Measurements from ENCODE around the gene KLHL18.
"Not testable (repeated sequence)": the region's sequence is repeated elsewhere in the genome, so short reads cannot be mapped to it uniquely, and the experiment has no call there.

The KLHL18 gene

GRCh38 chr3:47251689-47252088, 31.1 kb upstream of the KLHL18 start:
- Histone ChIP-seq H3K4me1 (ENCODE audit: control insufficient read depth, insufficient read depth, low read length, poor library complexity, severe bottlenecking) (no peaks in the 10 kb centered on the region), H3K27me3 (replicated peaks; ENCODE audit: control insufficient read depth, insufficient read depth, low read length, poor library complexity, severe bottlenecking) (no peaks in the 10 kb centered on the region), H3K9me3 (ENCODE audit: control insufficient read depth, low read length) (no peaks in the 10 kb centered on the region), H3K36me3 (ENCODE audit: control insufficient read depth, insufficient read depth, low read length) (no peaks in the 10 kb centered on the region), H3K4me3 (ENCODE audit: insufficient read depth, low read depth, low read length, poor library complexity, severe bottlenecking) (no peak overlapping the region), H3K27ac (ENCODE audit: insufficient read depth, low read length, poor library complexity, severe bottlenecking) (no peak overlapping the region)
- no peak for DNase-seq

GRCh38 chr3:47256331-47256730, 26.4 kb upstream of the KLHL18 start:
- not testable (repeated sequence) for H3K27ac ChIP-seq (ENCODE audit: insufficient read depth, low read length, poor library complexity, severe bottlenecking); H3K36me3 ChIP-seq (ENCODE audit: control insufficient read depth, insufficient read depth, low read length); H3K4me1 ChIP-seq (ENCODE audit: control insufficient read depth, insufficient read depth, low read length, poor library complexity, severe bottlenecking)

GRCh38 chr3:47259114-47259513, 23.6 kb upstream of the KLHL18 start:
- Histone ChIP-seq H3K27ac (ENCODE audit: insufficient read depth, low read length, poor library complexity, severe bottlenecking) (no peak overlapping the region), H3K36me3 (ENCODE audit: control insufficient read depth, insufficient read depth, low read length) (no peaks in the 10 kb centered on the region), H3K27me3 (replicated peaks; ENCODE audit: control insufficient read depth, insufficient read depth, low read length, poor library complexity, severe bottlenecking) (no peaks in the 10 kb centered on the region), H3K4me3 (ENCODE audit: insufficient read depth, low read depth, low read length, poor library complexity, severe bottlenecking) (no peak overlapping the region), H3K9me3 (ENCODE audit: control insufficient read depth, low read length) (no peaks in the 10 kb centered on the region), H3K4me1 (ENCODE audit: control insufficient read depth, insufficient read depth, low read length, poor library complexity, severe bottlenecking) (no peaks in the 10 kb centered on the region)
- DNase-seq, result no peak

More at GRCh38 chr3:47256331-47256730, 26.4 kb upstream of the KLHL18 start:
- not testable (repeated sequence) for H3K4me3 ChIP-seq (ENCODE audit: insufficient read depth, low read depth, low read length, poor library complexity, severe bottlenecking); H3K27me3 ChIP-seq (replicated peaks; ENCODE audit: control insufficient read depth, insufficient read depth, low read length, poor library complexity, severe bottlenecking); H3K9me3 ChIP-seq (ENCODE audit: control insufficient read depth, low read length); DNase-seq

- H3K4me3 ChIP-seq (ENCODE audit: insufficient read depth, low read depth, low read length, poor library complexity, severe bottlenecking), result no peak overlapping the region
- no peak for DNase-seq
- H3K27ac ChIP-seq (ENCODE audit: insufficient read depth, low read length, poor library complexity, severe bottlenecking), result no peak overlapping the region
- no peaks in the 10 kb centered on the region for H3K27me3 ChIP-seq (replicated peaks; ENCODE audit: control insufficient read depth, insufficient read depth, low read length, poor library complexity, severe bottlenecking)
- H3K36me3 ChIP-seq (ENCODE audit: control insufficient read depth, insufficient read depth, low read length), result no peaks in the 10 kb centered on the region
- no peaks in the 10 kb centered on the region for H3K9me3 ChIP-seq (ENCODE audit: control insufficient read depth, low read length)
- H3K4me1 ChIP-seq (ENCODE audit: control insufficient read depth, insufficient read depth, low read length, poor library complexity, severe bottlenecking), result no peaks in the 10 kb centered on the region
These were observed 22.1 kb upstream of the KLHL18 start for GRCh38 chr3:47260605-47261004.

- H3K27ac ChIP-seq (ENCODE audit: insufficient read depth, low read length, poor library complexity, severe bottlenecking), result no peak overlapping the region
- H3K4me3 ChIP-seq (ENCODE audit: insufficient read depth, low read depth, low read length, poor library complexity, severe bottlenecking), result no peak overlapping the region
- no peaks in the 10 kb centered on the region for H3K36me3 ChIP-seq (ENCODE audit: control insufficient read depth, insufficient read depth, low read length)
- DNase-seq, result no peak
- H3K27me3 ChIP-seq (replicated peaks; ENCODE audit: control insufficient read depth, insufficient read depth, low read length, poor library complexity, severe bottlenecking), result no peaks in the 10 kb centered on the region
- no peaks in the 10 kb centered on the region for H3K9me3 ChIP-seq (ENCODE audit: control insufficient read depth, low read length)
- no peaks in the 10 kb centered on the region for H3K4me1 ChIP-seq (ENCODE audit: control insufficient read depth, insufficient read depth, low read length, poor library complexity, severe bottlenecking)
These were observed 21.4 kb upstream of the KLHL18 start for GRCh38 chr3:47261301-47261700.

- Histone ChIP-seq H3K27ac (ENCODE audit: insufficient read depth, low read length, poor library complexity, severe bottlenecking) (no peak overlapping the region), H3K27me3 (replicated peaks; ENCODE audit: control insufficient read depth, insufficient read depth, low read length, poor library complexity, severe bottlenecking) (no peaks in the 10 kb centered on the region), H3K36me3 (ENCODE audit: control insufficient read depth, insufficient read depth, low read length) (no peaks in the 10 kb centered on the region), H3K9me3 (ENCODE audit: control insufficient read depth, low read length) (no peaks in the 10 kb centered on the region), H3K4me3 (ENCODE audit: insufficient read depth, low read depth, low read length, poor library complexity, severe bottlenecking) (no peak overlapping the region), H3K4me1 (ENCODE audit: control insufficient read depth, insufficient read depth, low read length, poor library complexity, severe bottlenecking) (no peaks in the 10 kb centered on the region)
- DNase-seq, result no peak
These were observed 17.7 kb upstream of the KLHL18 start for GRCh38 chr3:47265008-47265407.

- Histone ChIP-seq H3K9me3 (ENCODE audit: control insufficient read depth, low read length) (no peaks in the 10 kb centered on the region), H3K36me3 (ENCODE audit: control insufficient read depth, insufficient read depth, low read length) (no peaks in the 10 kb centered on the region), H3K4me1 (ENCODE audit: control insufficient read depth, insufficient read depth, low read length, poor library complexity, severe bottlenecking) (no peaks in the 10 kb centered on the region), H3K4me3 (ENCODE audit: insufficient read depth, low read depth, low read length, poor library complexity, severe bottlenecking) (no peak overlapping the region), H3K27me3 (replicated peaks; ENCODE audit: control insufficient read depth, insufficient read depth, low read length, poor library complexity, severe bottlenecking) (no peaks in the 10 kb centered on the region), H3K27ac (ENCODE audit: insufficient read depth, low read length, poor library complexity, severe bottlenecking) (no peak overlapping the region)
- no peak for DNase-seq
These were observed 16.9 kb upstream of the KLHL18 start for GRCh38 chr3:47265725-47266428.

GRCh38 chr3:47266709-47267489, 15.8 kb upstream of the KLHL18 start:
- H3K36me3 ChIP-seq (ENCODE audit: control insufficient read depth, insufficient read depth, low read length), result no peaks in the 10 kb centered on the region
- no peak overlapping the region for H3K27ac ChIP-seq (ENCODE audit: insufficient read depth, low read length, poor library complexity, severe bottlenecking)
- DNase-seq, result no peak
- H3K4me3 ChIP-seq (ENCODE audit: insufficient read depth, low read depth, low read length, poor library complexity, severe bottlenecking), result no peak overlapping the region
- H3K9me3 ChIP-seq (ENCODE audit: control insufficient read depth, low read length), result no peaks in the 10 kb centered on the region
- no peaks in the 10 kb centered on the region for H3K27me3 ChIP-seq (replicated peaks; ENCODE audit: control insufficient read depth, insufficient read depth, low read length, poor library complexity, severe bottlenecking)
- no peaks in the 10 kb centered on the region for H3K4me1 ChIP-seq (ENCODE audit: control insufficient read depth, insufficient read depth, low read length, poor library complexity, severe bottlenecking)

GRCh38 chr3:47267490-47267824, 15.3 kb upstream of the KLHL18 start:
- Histone ChIP-seq H3K9me3 (ENCODE audit: control insufficient read depth, low read length) (no peaks in the 10 kb centered on the region), H3K27me3 (replicated peaks; ENCODE audit: control insufficient read depth, insufficient read depth, low read length, poor library complexity, severe bottlenecking) (no peaks in the 10 kb centered on the region), H3K4me3 (ENCODE audit: insufficient read depth, low read depth, low read length, poor library complexity, severe bottlenecking) (no peak overlapping the region), H3K4me1 (ENCODE audit: control insufficient read depth, insufficient read depth, low read length, poor library complexity, severe bottlenecking) (no peaks in the 10 kb centered on the region), H3K36me3 (ENCODE audit: control insufficient read depth, insufficient read depth, low read length) (no peaks in the 10 kb centered on the region), H3K27ac (ENCODE audit: insufficient read depth, low read length, poor library complexity, severe bottlenecking) (no peak overlapping the region)
- DNase-seq, result no peak

- no peaks in the 10 kb centered on the region for H3K36me3 ChIP-seq (ENCODE audit: control insufficient read depth, insufficient read depth, low read length)
- H3K27ac ChIP-seq (ENCODE audit: insufficient read depth, low read length, poor library complexity, severe bottlenecking), result no peak overlapping the region
- no peaks in the 10 kb centered on the region for H3K27me3 ChIP-seq (replicated peaks; ENCODE audit: control insufficient read depth, insufficient read depth, low read length, poor library complexity, severe bottlenecking)
- H3K9me3 ChIP-seq (ENCODE audit: control insufficient read depth, low read length), result no peaks in the 10 kb centered on the region
- DNase-seq, result no peak
- no peak overlapping the region for H3K4me3 ChIP-seq (ENCODE audit: insufficient read depth, low read depth, low read length, poor library complexity, severe bottlenecking)
- no peaks in the 10 kb centered on the region for H3K4me1 ChIP-seq (ENCODE audit: control insufficient read depth, insufficient read depth, low read length, poor library complexity, severe bottlenecking)
These were observed 12.2 kb upstream of the KLHL18 start for GRCh38 chr3:47270526-47270925.
